Measurements from ENCODE around the gene PRELID3B.

The PRELID3B gene

DNA sequence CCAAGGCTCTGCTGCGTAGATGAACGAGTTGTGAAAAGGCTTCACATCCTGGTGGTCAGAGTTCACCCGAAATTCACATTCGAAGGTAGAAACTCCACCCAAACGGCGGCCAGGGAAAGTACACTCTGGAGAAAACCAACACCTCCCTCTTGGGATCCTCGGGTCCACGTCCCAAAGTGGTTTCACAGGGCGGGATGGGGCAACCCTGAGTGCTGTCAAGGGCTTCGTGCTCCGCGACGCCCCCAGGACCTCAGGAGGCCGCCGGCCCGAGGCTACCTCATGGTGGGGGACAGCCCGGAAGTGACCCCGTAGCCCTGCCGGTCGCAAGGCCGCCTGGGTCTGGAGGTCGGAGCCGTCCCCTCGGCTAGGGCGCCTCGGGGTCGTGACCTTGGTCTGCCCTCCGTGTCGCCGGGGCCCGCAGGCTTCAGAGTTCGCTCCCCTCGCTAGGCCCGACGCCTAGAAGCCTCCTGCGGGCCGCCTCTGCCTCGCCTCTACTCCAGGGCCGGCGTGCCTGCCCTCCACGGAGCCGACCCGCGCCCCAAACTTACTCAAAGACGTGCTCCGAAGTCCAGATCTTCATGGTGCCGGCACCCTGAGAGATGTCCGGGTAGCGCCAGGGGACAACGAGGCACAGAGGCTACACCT is at the start of gene PRELID3B:
Gene PRELID3B, minus strand, starts transcription at position 636 of the 645 bp plus-strand sequence. Its CDS starts 56 bp downstream, at position 580.
- DNase-seq = peak; percentile 29

DNA sequence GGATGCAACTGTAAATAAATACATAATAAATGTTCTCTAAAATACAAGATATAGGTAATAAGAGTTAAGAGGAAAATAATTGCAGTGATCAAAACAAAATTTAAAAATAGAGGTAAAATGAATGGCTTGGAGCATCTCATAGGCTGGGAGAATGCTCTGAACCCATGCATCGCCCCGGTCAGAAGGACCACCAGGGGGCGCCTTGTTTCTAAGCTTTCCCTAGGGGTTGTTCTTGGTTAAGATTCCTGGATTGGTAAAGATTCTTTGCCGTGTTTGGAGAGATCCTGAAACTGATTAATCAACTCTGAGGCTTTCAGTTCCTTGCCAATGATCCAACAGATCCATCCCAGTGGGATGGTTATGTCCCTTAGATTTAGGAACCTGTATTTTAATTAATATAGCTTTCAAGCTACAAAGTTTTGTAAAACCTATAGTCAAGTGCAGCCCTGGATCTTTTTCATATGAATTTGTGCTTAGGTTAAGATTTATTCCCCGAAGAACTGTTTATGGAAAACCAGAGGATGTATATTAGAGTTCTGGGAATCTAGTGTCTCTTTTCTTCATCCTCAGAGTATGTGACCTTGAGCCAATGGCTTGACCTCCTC is 45.3 kb upstream of the PRELID3B start:
- peak; percentile 66 for DNase-seq

DNA sequence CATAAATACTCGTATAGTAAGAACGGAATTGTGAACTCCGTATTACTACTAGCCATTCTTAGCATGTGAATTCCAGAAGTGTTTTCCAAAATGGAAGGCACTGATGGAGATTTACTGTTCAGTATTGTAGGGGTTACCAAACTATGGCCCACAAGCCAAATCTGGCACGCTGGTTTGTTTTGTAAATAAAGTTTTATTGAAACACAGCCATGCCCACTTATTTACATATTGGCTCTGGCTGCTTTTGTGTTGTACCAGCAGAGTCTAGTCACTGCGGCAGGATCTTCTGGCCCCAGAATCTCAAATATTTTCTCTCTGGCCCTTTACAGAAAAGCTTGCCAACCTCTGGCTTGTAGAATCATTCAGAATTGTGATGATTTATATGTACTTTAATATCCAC is 44.3 kb upstream of the PRELID3B start:
- DNase-seq = no peak

DNA sequence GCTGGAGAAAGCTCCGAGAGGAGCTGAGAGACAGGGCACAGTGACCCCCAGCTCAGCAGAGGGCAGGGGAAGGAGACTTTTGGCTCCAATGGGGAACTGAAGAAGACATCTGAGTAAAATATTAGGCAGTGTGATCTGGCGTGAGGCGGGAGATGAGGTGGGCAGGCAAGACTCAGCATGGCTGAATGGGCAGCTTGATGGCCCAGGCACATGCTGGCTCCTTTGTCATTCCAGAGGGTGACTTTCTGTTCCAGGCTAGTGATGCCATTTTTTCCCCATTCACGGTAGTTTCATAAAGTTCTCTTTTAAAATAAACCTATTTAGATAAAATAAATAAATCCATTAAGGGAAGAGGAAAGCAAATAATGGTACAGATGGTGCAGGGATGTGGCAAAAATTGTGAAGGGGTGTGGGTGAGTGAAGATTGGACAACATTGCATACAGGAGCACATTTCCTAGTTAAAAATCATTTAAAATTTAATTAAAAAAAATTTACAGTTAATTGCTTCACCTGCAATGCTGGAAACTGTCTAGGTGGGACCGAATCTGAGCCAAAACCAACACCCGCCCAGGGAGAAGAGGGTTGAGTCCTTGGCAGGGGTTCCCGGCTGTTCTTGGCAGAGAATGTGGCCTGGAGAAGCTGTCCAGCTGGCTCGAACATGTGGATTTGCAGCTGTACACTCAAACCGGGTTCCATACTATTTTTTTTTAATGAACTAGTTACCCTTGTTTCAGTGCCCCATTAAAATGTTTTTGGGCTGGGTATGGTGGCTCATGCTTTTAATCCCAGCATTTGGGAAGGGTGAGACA is 41.7 kb upstream of the PRELID3B start:
- DNase-seq = no peak

DNA sequence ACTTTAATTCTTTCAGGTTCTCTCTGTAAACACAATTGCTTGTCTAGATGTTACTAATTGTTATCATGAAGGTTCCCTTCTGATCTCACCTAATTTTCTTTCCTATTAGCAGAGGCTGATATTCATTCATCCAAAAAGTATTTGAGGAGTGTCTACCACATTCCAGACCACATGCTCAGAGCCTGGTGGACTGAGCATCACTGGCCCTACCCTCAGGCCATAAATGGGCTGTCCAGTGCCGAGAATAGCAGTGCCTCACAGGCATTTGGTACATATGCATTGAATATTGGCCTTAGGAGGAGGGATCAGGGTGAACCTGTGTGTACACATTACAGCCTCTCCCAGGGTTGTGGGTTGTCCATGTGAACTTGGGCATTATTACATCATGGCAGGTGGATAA is 40.4 kb upstream of the PRELID3B start:
- DNase-seq = peak; percentile 56

DNA sequence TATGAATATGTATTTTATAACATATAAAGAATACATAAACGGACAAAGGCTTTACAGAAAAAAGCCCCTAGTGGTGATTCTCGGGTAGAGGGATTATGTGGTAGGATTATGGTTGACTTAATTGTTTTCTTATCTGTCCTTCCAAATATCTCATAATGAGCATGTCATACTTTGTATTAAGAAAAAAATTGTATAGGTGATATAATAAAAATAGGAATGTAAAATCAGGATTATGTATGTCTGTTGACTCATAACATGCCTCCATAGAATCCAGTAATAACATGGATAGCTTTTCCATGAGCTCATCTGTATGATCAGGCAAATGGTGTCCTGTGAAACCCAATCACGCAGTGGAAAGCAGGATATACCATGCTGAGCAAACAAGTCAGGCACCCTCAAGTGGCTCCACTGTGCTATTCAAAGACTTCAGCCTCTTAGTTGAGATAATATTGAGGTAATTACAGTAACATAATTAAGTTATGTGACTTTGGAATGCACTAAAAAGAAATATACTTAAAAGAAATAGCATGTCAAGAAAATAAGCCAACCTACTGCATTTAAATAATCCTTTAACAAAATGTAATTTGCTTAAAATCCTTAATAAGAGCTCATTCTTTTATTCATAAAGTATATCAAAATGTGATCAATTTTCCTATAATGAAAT is 39.6 kb upstream of the PRELID3B start:
- DNase-seq = peak; percentile 72

DNA sequence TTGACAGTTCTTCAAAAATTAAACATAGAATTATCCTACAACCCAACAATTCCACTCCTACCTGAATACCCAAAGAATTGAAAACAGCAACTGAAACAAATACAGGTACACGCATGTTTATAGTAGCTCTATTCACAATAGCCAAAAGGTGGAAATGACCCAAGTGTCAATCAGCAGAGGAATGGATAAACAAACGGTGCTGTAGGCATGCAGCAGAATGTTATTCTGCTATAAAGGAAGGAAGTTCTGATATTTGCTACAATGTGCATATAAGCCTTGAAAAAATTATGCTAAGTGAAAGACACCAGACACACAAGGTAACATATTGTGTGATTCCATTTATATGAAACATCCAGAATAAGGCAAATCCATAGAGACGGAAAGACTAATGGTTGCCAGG is 38.5 kb upstream of the PRELID3B start:
- DNase-seq = no peak

DNA sequence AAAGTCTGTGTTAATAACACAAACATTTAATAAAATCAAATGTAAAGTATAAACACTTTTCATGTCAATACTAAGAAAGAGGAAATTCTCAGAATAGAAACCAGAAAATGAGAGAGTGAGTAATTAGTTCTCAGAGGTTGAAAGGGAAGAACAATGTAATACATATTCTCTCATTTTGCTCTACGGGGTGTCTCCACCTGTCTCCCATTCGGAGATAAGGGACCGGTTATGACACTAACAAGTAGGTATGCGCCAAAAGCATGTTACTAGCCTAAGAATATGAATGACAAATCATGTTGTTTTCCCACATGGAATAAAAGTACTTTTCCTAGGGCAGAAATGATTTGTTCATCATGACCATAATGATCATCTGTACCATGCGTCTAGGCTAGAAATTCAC is 35.6 kb upstream of the PRELID3B start:
- no peak for DNase-seq

DNA sequence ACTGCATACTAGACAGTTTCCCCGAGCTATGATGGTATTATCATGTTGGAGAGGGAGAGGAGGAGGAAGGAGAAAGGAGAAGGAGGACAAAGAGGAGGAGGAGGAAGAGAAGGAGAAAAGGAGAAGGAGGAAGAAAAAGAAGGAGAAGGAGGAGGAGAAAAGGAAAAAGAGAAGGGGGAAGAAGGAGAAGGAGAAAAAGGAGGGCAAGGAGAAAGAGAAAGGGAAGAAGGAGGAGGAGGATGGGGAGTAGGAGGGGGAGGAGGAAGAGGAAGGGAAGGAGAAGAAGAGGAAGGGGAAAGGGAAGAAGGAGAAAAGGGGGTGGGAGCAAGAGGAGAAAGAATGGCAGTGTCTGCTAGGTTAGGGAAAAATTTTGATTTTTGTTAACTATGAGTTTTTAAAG is 35.1 kb upstream of the PRELID3B start:
- no peak for DNase-seq

DNA sequence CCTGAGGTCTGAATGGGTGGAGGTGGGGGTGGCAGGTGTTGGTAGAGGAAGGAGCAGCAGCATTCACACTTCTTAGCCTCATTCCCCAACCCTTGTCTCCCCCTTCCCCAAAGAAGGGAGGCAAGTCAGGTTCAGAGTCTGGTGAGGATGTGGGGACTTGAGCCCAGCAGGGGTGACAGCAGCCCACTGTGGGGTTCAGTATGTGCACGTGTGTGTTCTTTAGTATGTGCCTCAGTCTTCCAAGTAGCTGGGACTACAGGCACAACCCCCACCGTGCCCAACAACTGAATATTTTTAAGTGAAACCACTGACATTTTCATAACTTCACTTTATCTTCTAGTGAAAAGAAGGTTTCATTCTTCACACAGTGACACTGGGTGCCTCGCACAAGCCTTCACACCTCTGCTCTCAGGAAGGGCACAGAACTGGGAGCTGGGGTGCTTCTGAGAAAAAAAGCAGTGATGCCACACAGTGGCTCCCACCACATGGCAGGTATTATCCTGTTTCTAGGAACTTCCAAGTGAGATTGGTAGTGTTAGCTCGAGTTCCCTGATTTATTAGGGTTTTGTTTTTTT is 33.4 kb upstream of the PRELID3B start:
- DNase-seq = no peak

DNA sequence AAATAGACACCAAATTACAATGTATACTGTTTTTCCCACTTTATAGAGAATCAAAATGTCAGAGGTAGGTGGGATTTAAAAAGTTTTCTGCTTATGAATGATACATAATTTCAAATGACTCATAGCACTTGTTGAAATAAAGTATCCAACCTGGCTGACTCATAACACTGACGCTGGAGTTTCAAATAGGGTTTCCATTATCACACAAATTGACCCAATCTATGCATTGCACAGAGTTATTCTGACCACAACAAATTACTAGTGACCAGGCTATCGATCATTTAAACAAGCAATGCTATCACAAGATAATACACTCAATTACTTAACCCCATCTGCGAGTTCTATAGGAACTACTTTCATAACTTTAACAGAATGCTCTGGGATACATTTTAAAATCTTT is 31.9 kb upstream of the PRELID3B start:
- DNase-seq = peak; percentile 57

DNA sequence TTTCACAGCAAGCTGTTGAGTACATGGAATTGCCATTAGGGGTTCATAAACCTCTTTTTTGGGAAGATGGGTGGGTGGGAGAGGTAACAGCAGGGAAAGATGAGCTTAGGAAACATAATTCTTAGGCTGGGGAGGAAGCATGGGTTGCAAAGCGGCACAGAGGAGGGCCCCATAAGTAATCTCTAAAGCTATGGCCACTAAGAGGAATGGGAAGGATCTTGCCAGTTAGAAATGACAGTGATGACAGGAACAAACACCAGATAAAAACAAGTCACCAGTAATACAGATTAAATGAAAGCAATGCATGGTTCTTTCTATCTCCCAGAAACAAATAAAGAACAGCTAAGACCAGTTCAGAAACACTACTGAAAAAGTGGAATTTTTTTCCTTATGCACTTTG is 31.0 kb upstream of the PRELID3B start:
- DNase-seq = no peak

DNA sequence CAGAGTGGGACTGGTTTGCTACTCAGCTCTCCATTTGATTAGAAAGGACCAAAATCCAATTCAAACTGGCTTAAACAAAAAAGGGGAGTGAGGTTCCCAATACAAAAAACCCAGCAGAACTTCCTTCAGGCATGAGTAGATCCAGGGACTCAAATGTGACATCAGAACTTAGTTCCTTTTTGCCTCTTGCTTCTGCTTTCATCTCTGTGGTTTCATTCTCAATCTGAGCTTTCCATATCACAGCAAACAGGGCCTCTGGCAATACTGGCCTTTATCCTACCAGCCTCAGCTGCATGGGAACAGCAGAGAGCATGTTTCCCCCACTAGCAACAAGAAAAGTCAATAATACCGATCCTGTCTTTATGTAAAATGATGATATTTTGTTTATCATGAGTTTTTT is 28.6 kb upstream of the PRELID3B start:
- DNase-seq = no peak

DNA sequence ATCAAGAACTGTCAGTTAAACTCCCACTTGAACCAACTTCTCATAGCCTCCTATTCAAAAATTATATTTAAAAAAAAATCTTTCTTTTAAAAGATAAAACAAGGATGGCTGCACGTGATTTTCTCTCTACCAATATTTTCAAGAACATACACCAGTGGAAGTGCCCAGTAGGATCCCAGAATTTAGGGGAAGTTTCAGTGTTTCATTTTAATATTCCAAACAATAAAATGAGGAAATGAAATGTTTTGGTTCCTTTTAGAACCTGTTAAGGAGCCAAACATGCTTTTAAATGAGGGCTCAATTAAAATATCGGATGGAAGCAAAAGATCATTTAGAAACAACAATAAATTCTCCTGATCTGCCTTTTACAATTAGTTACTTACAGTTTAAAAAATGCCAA is 26.4 kb upstream of the PRELID3B start:
- no peak for DNase-seq

DNA sequence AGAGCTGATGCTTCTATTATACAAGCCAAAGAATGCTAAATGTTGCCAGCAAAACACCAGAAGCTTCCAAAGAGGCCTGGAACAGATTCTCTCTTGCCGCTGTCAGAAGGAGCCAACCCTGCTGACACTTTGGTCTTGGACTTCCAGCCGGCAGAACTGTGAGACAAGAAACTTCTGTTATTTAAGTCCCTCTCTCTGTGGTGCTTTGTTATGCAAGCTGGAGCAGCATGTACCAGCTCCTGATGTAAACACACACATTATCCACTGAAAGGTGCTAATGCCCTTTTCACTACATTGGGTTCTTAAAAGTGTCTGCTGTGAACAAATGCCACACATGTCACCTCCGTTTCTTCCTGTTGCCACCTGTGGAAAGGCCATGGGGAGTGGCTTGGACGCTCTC is 25.9 kb upstream of the PRELID3B start:
- no peak for DNase-seq

DNA sequence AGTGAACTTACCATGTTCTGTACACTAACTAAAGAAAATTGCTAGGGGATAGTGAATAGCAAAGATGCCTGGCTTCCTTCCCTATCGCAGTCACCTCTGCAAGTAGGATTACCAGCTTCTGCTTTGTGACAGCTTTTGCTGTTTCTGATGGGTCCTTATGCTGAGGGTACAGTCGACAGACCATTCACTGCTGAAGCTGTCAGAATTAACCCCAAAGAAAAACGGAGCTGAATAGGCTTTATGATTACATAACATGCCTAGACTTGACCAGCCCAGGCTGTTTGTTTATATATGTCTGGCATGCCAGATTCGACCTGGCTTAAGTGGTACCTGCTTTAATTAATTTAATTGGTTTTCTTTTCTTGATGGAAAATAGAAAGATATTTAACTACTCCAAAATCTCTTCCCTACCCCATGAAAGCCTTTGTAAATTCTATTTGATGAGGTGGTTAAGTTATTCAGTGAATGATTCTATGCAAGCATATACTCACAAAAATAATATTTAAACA is 21.7 kb upstream of the PRELID3B start:
- DNase-seq = no peak

DNA sequence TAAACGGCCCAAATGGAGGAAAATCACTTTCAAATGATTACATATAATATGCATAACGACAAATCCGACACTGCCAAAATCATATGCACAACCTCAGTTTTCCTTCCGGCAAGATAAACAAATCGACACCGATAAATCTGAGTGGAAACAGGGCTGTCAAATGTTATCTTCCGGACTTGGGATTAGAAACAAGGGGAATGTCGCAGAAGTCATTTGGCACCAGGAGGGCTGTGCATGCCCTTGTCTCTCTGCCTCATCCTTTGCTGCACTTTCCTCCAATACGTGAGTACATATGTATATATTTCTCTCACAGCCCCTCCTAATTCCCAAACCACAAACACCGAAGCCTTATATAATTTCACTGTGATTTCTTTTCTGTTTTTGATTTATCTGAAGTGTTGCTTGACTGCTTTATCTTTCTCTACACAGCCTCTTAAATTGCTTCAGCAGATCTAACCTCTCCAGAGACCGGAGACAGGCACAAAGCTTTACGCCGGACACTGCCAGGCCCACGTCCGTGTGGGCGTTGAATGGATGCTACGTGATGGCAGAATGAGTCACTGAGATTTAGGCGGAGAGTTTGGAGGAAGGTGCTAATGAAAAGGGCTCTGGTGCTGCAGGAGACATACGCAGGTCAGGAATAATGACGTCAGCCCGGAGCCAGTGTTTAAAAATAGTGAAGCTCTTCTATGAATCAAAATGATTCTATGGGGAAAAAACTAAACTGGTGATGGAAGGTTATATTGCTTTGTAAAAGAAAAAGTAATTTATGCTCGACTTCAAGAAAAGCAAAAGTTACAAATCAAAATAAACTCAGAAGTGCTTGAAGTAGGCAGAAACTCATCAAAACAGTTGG is 21.0 kb upstream of the PRELID3B start:
- DNase-seq = peak; percentile 63

DNA sequence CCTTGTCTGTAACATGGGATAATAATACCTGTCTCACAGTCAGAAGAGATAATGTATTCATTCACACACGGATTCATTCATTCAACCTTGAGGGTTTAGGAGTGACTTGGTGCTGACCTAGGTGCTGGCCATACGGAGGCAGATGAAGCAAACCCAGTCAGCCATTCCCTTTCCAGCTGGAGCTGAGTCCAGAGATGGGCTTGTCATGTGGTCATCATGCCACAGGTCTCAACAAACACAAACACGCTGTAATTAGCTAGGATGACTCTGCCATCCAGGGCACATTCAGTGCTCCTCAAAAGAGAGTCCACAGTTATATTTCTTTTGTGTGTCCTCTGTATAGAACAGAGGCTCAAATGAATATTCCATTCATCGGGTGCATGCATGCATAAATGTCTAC is 19.5 kb upstream of the PRELID3B start:
- no peak for DNase-seq

DNA sequence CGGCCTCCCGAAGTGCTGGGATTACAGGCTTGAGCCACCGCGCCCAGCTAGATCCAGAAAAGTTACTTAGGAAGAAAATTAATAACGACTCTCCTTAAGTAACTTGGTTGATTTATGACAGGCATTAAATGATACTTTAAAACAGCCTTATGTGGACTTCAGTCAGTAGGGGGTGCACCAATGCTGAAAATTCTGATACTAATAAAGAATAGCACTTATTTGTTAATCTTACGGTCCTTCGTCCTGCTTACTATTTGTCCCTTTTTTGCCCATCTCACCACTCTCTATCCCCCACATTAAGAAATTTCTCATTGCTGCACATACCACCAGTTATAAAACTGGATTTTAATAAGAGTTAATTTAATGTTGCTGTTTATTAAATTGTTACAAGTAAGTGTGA is 12.7 kb upstream of the PRELID3B start:
- DNase-seq = peak; percentile 13

DNA sequence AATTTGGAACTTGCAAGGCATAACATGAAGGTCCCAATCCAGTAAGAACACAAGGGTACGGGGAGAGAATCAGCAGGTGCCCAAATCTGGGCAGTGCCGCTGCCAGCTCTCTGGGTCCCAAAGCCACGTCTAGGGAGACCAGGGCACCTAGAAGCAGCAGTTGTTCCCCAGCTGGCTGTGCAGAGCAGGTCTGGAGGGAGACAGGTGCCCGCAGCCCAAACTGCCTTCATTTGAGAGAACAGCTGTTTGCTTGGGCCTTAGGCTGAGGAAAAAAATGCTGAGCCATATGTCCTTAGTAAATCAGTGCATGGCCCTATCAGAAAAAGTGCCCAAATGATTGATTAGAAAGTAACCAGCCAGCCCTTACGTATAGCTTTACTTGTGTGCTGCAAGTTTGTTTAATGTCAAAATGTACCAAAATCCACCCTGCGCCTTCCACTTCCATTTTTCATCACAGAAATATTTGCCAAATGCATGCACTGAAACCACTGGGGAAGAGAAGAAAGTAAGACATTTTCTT is 9.1 kb upstream of the PRELID3B start:
- DNase-seq = no peak

DNA sequence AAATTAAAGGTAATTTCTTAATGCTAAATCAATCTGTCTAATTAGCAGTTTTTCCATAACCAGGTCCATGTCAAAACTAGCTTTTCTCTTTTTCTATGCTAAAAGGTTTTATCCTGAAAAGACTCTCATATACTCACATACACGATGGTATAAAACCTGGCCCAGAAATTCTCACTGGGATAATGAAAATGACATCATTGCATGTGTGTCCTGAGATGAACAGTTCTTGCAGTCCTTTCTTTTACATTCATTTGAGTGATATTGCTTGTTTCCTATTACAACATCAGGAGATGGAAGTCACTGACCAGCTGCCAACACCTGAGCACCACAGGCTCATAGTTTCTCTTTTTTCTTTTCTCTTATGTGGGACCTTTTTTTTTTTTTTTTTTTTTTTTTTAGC is 7.9 kb upstream of the PRELID3B start:
- DNase-seq = no peak

DNA sequence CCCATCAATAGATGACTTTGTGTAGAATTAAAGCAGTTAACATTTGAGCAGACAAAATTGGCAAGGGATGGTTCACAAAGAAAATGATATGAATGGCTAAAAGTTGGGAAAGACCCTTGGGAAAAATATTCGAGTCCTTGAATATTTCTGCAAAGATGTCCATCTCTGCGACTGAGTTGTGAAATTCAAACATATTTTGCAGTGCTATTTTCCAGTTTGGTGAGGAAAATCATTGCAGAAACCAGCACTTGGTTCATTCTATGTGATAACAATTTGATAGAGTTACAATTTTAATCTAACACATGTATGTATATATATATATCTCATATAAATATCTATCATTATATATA is 6.1 kb upstream of the PRELID3B start:
- DNase-seq = no peak
